ENCODE results near the gene CFP.

The CFP gene

GRCh38 chrX:47584714-47585113 lies 45.0 kb downstream of the CFP start:
- DNase-seq (ENCODE audit: low read depth) = peak; percentile 76
- TF ChIP-seq CTCF (conservative IDR thresholded peaks at IDR 0.05; ENCODE audit: control insufficient read depth, insufficient read depth, low read depth, low read length) = no peak
- H3K4me3 ChIP-seq (ENCODE audit: control insufficient read depth, low read depth, low read length) = peak overlapping the region; percentile 73

- peak overlapping the region; percentile 73 for H3K4me3 ChIP-seq (ENCODE audit: control insufficient read depth, low read depth, low read length)
- TF ChIP-seq CTCF (conservative IDR thresholded peaks at IDR 0.05; ENCODE audit: control insufficient read depth, insufficient read depth, low read depth, low read length) = no peak
- no peak for DNase-seq (ENCODE audit: low read depth)
These were observed 46.4 kb downstream of the CFP start for GRCh38 chrX:47583240-47583861.

GRCh38 chrX:47581731-47582647 lies 47.7 kb downstream of the CFP start, which contains the start of gene TIMP1:
Gene TIMP1, plus strand, starts transcription at chrX:47582436. Its CDS starts 980 bp downstream, at chrX:47583416.
- DNase-seq (ENCODE audit: low read depth) = peak; percentile 92
- no peak for TF ChIP-seq CTCF (conservative IDR thresholded peaks at IDR 0.05; ENCODE audit: control insufficient read depth, insufficient read depth, low read depth, low read length)
- peak within 1 kb of the TSS; percentile 73 for H3K4me3 ChIP-seq (ENCODE audit: control insufficient read depth, low read depth, low read length)

GRCh38 chrX:47579537-47579936 lies 50.2 kb downstream of the CFP start:
- no peak overlapping the region for H3K4me3 ChIP-seq (ENCODE audit: control insufficient read depth, low read depth, low read length)
- peak; percentile 93 for DNase-seq (ENCODE audit: low read depth)
- TF ChIP-seq CTCF (conservative IDR thresholded peaks at IDR 0.05; ENCODE audit: control insufficient read depth, insufficient read depth, low read depth, low read length) = no peak

- no peak for DNase-seq (ENCODE audit: low read depth)
- H3K4me3 ChIP-seq (ENCODE audit: control insufficient read depth, low read depth, low read length) = no peak overlapping the region
- no peak for TF ChIP-seq CTCF (conservative IDR thresholded peaks at IDR 0.05; ENCODE audit: control insufficient read depth, insufficient read depth, low read depth, low read length)
These were observed 51.0 kb downstream of the CFP start for GRCh38 chrX:47578692-47579091.

GRCh38 chrX:47577901-47578300 lies 51.8 kb downstream of the CFP start:
- no peak overlapping the region for H3K4me3 ChIP-seq (ENCODE audit: control insufficient read depth, low read depth, low read length)
- DNase-seq (ENCODE audit: low read depth) = no peak
- TF ChIP-seq CTCF (conservative IDR thresholded peaks at IDR 0.05; ENCODE audit: control insufficient read depth, insufficient read depth, low read depth, low read length) = no peak

Measured in fibroblast of mammary gland (primary cell).